Activated T-helper 1 cell treated with anti-CD3 and anti-CD28 coated beads, Interleukin-12 subunit alpha, Interleukin-12 subunit beta, Interleukin-2, Interleukin-4 antibody, amounts not matched to agents 30 ng/mL and 10 ng/mL and 1 ng/mL, durations not matched to agents 14 hours and 24 hours and 36 hours (primary cell): ENCODE data around the gene NID2. TPM values are rescaled to one million over a fixed set of nuclear protein-coding genes. Genes with fewer than 3 reads are reported as not detected.

Source experiments
- DNase-seq: peaks from one replicate; pipeline ENCODE4 v3.0.0; 2021; ENCODE audit warnings: low spot score
- H3K27ac Mint-ChIP-seq: one replicate; pipeline ENCODE4 v1.8.0; 2021; ENCODE audit warnings: mild to moderate bottlenecking, mixed read lengths
- H3K27me3 Mint-ChIP-seq: one replicate; pipeline ENCODE4 v1.8.0; 2022; ENCODE audit warnings: mild to moderate bottlenecking, moderate library complexity, mixed read lengths; ENCODE audit not compliant: insufficient read depth
- H3K36me3 Mint-ChIP-seq: one replicate; pipeline ENCODE4 v1.8.0; 2021; ENCODE audit warnings: low read depth, mixed read lengths
- H3K4me1 Mint-ChIP-seq: one replicate; pipeline ENCODE4 v1.8.0; 2021; ENCODE audit warnings: low read depth, mixed read lengths
- H3K4me3 Mint-ChIP-seq: one replicate; pipeline ENCODE4 v1.8.0; 2021; ENCODE audit warnings: mild to moderate bottlenecking, moderate library complexity, mixed read lengths
- H3K9me3 Mint-ChIP-seq: one replicate; pipeline ENCODE4 v1.8.0; 2021; ENCODE audit warnings: mixed read lengths
- intact Hi-C: fragments of 100-400 bp; cut with micrococcal nuclease; formaldehyde crosslinking; loops from one replicate; pipeline ENCODE4 v1.15.1; 2024
- total RNA-seq: library from RNA; stranded (reverse); gene quantifications from 2 replicates; pipeline ENCODE4 v1.2.3, GENCODE V29; 2022

The NID2 gene
- total RNA-seq, 1 donor from 2014 or later, result 0.16 TPM

- intact Hi-C loops, result no loop called here
- H3K36me3 Mint-ChIP-seq, result no peaks in the 10 kb centered on the region
- no peak for DNase-seq
- H3K4me3 Mint-ChIP-seq, result no peak overlapping the region
- no peaks in the 10 kb centered on the region for H3K9me3 Mint-ChIP-seq
- H3K4me1 Mint-ChIP-seq, result no peaks in the 10 kb centered on the region
- H3K27me3 Mint-ChIP-seq, result peaks cover 19% of the 10 kb centered on the region
- H3K27ac Mint-ChIP-seq, result no peak overlapping the region
Measured at GRCh38 chr14:52094546-52095271, 25.9 kb upstream of the NID2 start.

- no peaks in the 10 kb centered on the region for H3K9me3 Mint-ChIP-seq
- no peaks in the 10 kb centered on the region for H3K4me1 Mint-ChIP-seq
- no peak overlapping the region for H3K4me3 Mint-ChIP-seq
- DNase-seq, result no peak
- intact Hi-C loops, result no loop called here
- peaks cover 14% of the 10 kb centered on the region for H3K27me3 Mint-ChIP-seq
- no peak overlapping the region for H3K27ac Mint-ChIP-seq
- no peaks in the 10 kb centered on the region for H3K36me3 Mint-ChIP-seq
Measured at GRCh38 chr14:52091928-52092327, 23.1 kb upstream of the NID2 start.

GRCh38 chr14:52090936-52091335 lies 22.1 kb upstream of the NID2 start:
- intact Hi-C loops, result no loop called here
- Mint-ChIP-seq H3K4me3 (no peak overlapping the region), H3K27me3 (peaks cover 19% of the 10 kb centered on the region), H3K4me1 (no peaks in the 10 kb centered on the region), H3K9me3 (no peaks in the 10 kb centered on the region), H3K27ac (no peak overlapping the region), H3K36me3 (no peaks in the 10 kb centered on the region)
- no peak for DNase-seq

DNA sequence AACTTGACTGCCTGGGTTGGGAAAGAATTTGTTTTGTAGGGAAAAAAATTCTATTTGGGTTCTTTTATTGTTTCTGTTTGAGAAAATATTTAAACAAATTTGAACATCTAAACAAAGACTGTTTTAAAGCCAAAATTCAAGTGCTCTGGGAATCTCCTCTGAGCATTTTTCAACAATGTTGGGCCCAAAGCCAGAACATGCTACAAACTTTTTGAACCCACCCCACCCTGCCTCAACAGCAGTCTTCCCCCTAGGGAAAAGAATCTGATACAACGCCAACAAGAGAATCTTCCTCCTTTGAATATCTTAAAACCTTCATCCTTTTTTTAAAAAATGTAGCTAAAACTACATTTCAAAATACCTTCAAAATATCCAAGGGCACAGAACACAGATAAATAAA lies 20.4 kb upstream of the NID2 start:
- H3K36me3 Mint-ChIP-seq, result no peaks in the 10 kb centered on the region
- peaks cover 25% of the 10 kb centered on the region for H3K27me3 Mint-ChIP-seq
- intact Hi-C loops, result no loop called here
- H3K27ac Mint-ChIP-seq, result no peak overlapping the region
- no peak for DNase-seq
- H3K4me1 Mint-ChIP-seq, result no peaks in the 10 kb centered on the region
- H3K4me3 Mint-ChIP-seq, result no peak overlapping the region
- H3K9me3 Mint-ChIP-seq, result peaks cover 5% of the 10 kb centered on the region

DNA sequence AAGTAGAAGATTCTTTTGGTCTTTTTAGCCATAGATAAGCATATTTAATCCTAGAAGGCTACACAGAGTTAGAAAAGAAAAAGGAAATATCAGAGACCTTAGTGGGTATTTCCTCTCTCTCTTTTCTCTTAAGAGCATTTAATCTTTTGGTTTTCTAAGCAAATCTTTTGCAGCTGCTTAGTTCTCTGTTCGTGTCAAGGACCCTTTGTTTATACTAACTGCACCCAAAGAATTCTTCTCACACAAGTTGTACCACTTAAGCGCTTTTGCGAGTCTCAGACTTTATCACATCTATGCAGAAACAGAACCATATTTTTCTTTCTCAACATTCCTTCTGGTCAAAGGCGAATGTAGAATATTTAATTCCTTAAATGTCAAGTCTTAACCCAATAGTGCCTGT lies 17.9 kb upstream of the NID2 start:
- Mint-ChIP-seq H3K4me1 (no peaks in the 10 kb centered on the region), H3K27ac (no peak overlapping the region), H3K9me3 (peaks cover 6% of the 10 kb centered on the region), H3K36me3 (no peaks in the 10 kb centered on the region), H3K27me3 (peaks cover 25% of the 10 kb centered on the region), H3K4me3 (no peak overlapping the region)
- DNase-seq, result no peak
- intact Hi-C loops, result no loop called here

GRCh38 chr14:52082903-52083302 lies 14.0 kb upstream of the NID2 start:
- H3K36me3 Mint-ChIP-seq, result no peaks in the 10 kb centered on the region
- H3K4me3 Mint-ChIP-seq, result no peak overlapping the region
- no peak for DNase-seq
- H3K4me1 Mint-ChIP-seq, result no peaks in the 10 kb centered on the region
- H3K9me3 Mint-ChIP-seq, result peaks cover 6% of the 10 kb centered on the region
- H3K27ac Mint-ChIP-seq, result no peak overlapping the region
- H3K27me3 Mint-ChIP-seq, result peaks cover 45% of the 10 kb centered on the region
- intact Hi-C loops, result no loop called here

DNA sequence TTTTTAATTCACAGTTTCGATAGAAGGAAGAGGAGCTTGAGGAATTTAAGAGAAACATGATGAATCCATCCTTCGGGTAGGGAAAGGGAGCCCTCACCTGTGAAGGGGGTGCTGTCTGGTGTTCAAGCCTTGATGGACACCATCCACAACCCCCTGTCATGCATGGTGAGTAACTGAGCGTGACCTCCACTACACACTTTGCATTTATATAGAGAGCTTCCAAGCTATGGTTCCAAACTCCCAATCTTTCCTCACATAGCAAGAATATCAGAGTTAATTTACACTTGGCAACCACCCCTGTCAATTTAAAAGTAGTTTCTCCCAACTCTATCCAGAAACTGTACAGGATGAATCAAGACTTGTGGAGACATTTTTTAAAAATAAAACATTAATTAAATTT lies 13.1 kb upstream of the NID2 start:
- H3K4me1 Mint-ChIP-seq, result no peaks in the 10 kb centered on the region
- no peak for DNase-seq
- peaks cover 45% of the 10 kb centered on the region for H3K27me3 Mint-ChIP-seq
- H3K36me3 Mint-ChIP-seq, result no peaks in the 10 kb centered on the region
- intact Hi-C loops, result no loop called here
- H3K9me3 Mint-ChIP-seq, result peaks cover 6% of the 10 kb centered on the region
- H3K27ac Mint-ChIP-seq, result no peak overlapping the region
- no peak overlapping the region for H3K4me3 Mint-ChIP-seq

- no peak for DNase-seq
- Mint-ChIP-seq H3K27ac (no peak overlapping the region), H3K36me3 (no peaks in the 10 kb centered on the region), H3K27me3 (peaks cover 40% of the 10 kb centered on the region), H3K4me1 (no peaks in the 10 kb centered on the region), H3K4me3 (no peak overlapping the region), H3K9me3 (peaks cover 6% of the 10 kb centered on the region)
- intact Hi-C loops, result no loop called here
Measured at GRCh38 chr14:52080808-52081755, 12.2 kb upstream of the NID2 start.

DNA sequence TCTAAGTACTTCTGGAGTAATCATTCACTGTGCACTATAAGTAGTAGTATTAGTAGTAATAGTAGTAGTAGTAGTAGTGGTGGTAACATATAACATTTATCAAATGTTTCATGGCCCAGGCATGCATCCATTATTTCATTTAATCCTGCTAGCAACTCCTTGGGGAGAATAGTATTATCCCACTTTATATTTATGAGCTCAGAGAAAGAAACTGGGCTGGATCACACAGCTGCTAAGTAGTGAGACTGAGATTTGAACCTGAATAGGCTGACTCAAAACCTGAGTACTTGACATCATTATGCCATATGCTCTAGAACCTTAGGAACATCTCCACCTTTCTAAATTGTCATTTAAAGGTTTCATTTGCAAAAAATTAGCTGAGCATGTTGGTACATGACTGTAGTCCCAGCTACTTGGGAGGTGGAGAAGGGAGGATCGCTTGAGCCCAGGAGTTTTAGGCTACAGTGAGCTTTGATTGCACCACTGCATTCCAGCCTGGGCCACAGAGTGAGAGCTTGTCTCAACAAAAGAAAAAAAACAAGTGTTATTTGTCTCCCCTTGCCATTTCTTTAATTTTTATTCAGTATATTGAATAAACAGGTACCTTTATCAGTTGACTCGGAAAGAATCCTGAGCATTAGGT lies 11.4 kb upstream of the NID2 start:
- Mint-ChIP-seq H3K27me3 (peaks cover 37% of the 10 kb centered on the region), H3K9me3 (peaks cover 6% of the 10 kb centered on the region), H3K36me3 (no peaks in the 10 kb centered on the region), H3K27ac (no peak overlapping the region), H3K4me1 (no peaks in the 10 kb centered on the region), H3K4me3 (no peak overlapping the region)
- intact Hi-C loops, result no loop called here
- no peak for DNase-seq

DNA sequence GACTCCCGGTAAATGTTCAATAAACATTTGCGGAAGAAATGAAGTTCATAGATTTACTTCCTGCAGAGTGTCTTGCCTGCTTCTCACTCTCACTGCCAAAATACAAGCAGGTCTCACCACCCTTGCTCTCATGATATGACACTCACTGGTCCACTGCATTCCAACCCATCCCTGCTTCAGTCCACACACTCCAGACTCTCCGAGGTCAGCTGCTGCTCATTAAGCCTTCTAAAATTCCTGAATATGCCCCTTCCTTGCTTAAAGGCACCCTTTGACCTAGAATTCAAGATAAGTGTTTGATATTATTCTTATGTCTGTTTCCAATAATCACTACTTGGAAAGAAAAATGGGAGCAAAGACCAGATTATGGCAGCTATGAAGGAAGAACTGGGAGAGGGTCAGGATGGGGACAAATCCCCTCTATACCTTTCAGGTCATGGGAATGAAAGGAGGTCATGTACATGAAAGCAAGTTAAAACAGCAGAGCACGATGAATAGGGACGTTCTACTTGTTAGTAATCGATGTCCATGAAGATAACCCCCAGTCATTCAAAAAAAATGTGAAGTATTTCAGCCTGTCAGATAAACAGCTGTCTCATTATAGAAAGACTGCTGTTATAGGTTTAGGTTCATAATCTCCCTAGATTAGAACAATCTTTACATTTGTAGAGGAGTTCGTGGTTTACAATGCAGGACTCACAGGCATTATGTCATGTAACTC lies 10.5 kb upstream of the NID2 start:
- Mint-ChIP-seq H3K36me3 (no peaks in the 10 kb centered on the region), H3K4me1 (no peaks in the 10 kb centered on the region), H3K4me3 (no peak overlapping the region), H3K27ac (no peak overlapping the region), H3K9me3 (peaks cover 2% of the 10 kb centered on the region), H3K27me3 (peaks cover 34% of the 10 kb centered on the region)
- DNase-seq, result no peak
- intact Hi-C loops, result no loop called here

DNA sequence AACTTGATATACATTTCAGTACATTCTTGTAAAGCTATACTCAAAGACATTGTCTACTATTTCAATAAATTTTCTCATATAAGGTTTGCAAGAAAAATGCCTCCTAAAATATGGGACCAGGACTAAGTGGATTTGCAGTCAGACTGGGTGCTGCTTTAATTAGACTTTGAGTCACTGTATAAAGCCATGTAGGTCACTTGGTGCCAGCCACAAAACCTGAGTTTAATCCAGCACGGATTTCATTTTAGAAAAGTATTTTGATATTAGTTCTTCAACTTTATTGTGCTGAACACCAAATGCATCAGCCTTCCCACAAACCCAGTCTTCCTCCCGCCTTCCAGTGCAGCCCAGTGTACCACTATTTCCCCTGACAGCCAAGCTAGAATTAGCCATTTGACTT lies 9.9 kb upstream of the NID2 start:
- intact Hi-C loops, result no loop called here

GRCh38 chr14:52078095-52078531 lies 9.3 kb upstream of the NID2 start:
- intact Hi-C loops, result no loop called here
- H3K27ac Mint-ChIP-seq, result no peak overlapping the region
- no peaks in the 10 kb centered on the region for H3K4me1 Mint-ChIP-seq

More for the DNA sequence above, 9.9 kb upstream of the NID2 start:
- Mint-ChIP-seq H3K27me3 (peaks cover 31% of the 10 kb centered on the region), H3K27ac (no peak overlapping the region), H3K4me3 (no peak overlapping the region), H3K4me1 (no peaks in the 10 kb centered on the region), H3K9me3 (no peaks in the 10 kb centered on the region), H3K36me3 (no peaks in the 10 kb centered on the region)
- DNase-seq, result no peak

More at GRCh38 chr14:52078095-52078531, 9.3 kb upstream of the NID2 start:
- Mint-ChIP-seq H3K9me3 (no peaks in the 10 kb centered on the region), H3K4me3 (no peak overlapping the region), H3K36me3 (no peaks in the 10 kb centered on the region), H3K27me3 (peaks cover 31% of the 10 kb centered on the region)
- no peak for DNase-seq
